OCI-LY1 (cell line): ENCODE data around the gene RRM2.

Source experiments
- H2AFZ ChIP-seq: fragments of 200-600 bp; sonication (generic), shearing (Covaris generic); 2 replicates; pipeline ENCODE4 v1.6.0; 2014; ENCODE audit warnings: antibody characterized with exemption, mild to moderate bottlenecking, low read length
- H3F3A ChIP-seq: fragments of 200-600 bp; sonication (generic), shearing (Covaris generic); 2 replicates; pipeline ENCODE4 v1.6.0; 2014; ENCODE audit warnings: mild to moderate bottlenecking, antibody characterized with exemption, low read length, moderate library complexity; ENCODE audit not compliant: insufficient read depth
- H3K27ac ChIP-seq: fragments of 200-600 bp; sonication (generic); 2 replicates; pipeline ENCODE4 v1.5.1; 2014; ENCODE audit warnings: low read length, mixed run types, mild to moderate bottlenecking, low read depth; ENCODE audit not compliant: poor library complexity, severe bottlenecking
- H3K27me3 ChIP-seq: fragments of 200-600 bp; sonication (generic); 2 replicates; pipeline ENCODE4 v1.6.0; 2014; ENCODE audit warnings: antibody characterized with exemption, mild to moderate bottlenecking, low read length, moderate library complexity; ENCODE audit not compliant: insufficient read depth
- H3K36me3 ChIP-seq: fragments of 200-600 bp; sonication (generic); 2 replicates; pipeline ENCODE4 v1.6.1; 2014; ENCODE audit warnings: mild to moderate bottlenecking, antibody characterized with exemption, low read length, moderate library complexity, mixed read lengths; ENCODE audit not compliant: insufficient read depth
- H3K4me1 ChIP-seq: fragments of 200-600 bp; sonication (generic); 2 replicates; pipeline ENCODE4 v1.5.1; 2014; ENCODE audit warnings: mild to moderate bottlenecking, low read length, moderate library complexity; ENCODE audit not compliant: insufficient read depth, severe bottlenecking
- H3K4me2 ChIP-seq: fragments of 200-600 bp; sonication (generic), shearing (Covaris generic); 2 replicates; pipeline ENCODE4 v1.6.1; 2014; ENCODE audit warnings: low read length
- H3K4me3 ChIP-seq: fragments of 200-600 bp; sonication (generic); 2 replicates; pipeline ENCODE4 v1.5.1; 2014; ENCODE audit warnings: low read length, low read depth, mild to moderate bottlenecking, mixed read lengths; ENCODE audit not compliant: poor library complexity, severe bottlenecking
- H3K79me2 ChIP-seq: fragments of 200-600 bp; shearing (Covaris generic); 2 replicates; pipeline ENCODE4 v1.6.1; 2016; ENCODE audit warnings: mixed run types, low read length, mixed read lengths; ENCODE audit not compliant: insufficient read depth
- H3K9ac ChIP-seq: fragments of 200-600 bp; sonication (generic), shearing (Covaris generic); 2 replicates; pipeline ENCODE4 v1.6.1; 2014; ENCODE audit warnings: mild to moderate bottlenecking, low read length, mixed read lengths
- H3K9me2 ChIP-seq: fragments of 200-600 bp; sonication (generic), shearing (Covaris generic); 2 replicates; pipeline ENCODE4 v1.6.1; 2014; ENCODE audit warnings: low read depth, mild to moderate bottlenecking, low read length, mixed read lengths
- H3K9me3 ChIP-seq: fragments of 200-600 bp; shearing (Covaris generic); 2 replicates; pipeline ENCODE4 v1.6.1; 2014; ENCODE audit warnings: low read length, mixed read lengths
- H4K20me1 ChIP-seq: fragments of 200-600 bp; sonication (generic), shearing (Covaris generic); 2 replicates; pipeline ENCODE4 v1.6.0; 2016; ENCODE audit warnings: mild to moderate bottlenecking, low read length; ENCODE audit not compliant: insufficient read depth
- EZH2 ChIP-seq: fragments of 200-600 bp; sonication (generic), shearing (Covaris generic); IDR thresholded peaks from 2 replicates; pipeline ENCODE4 v1.8.0; 2017; ENCODE audit warnings: borderline replicate concordance, mixed run types, mild to moderate bottlenecking, antibody characterized with exemption, low read length, moderate library complexity, mixed read lengths
- TF ChIP-seq, protein P1 (sequence below): fragments of 200-600 bp; sonication (generic), shearing (Covaris generic); IDR thresholded peaks from 2 replicates; pipeline ENCODE4 v1.5.1; 2017; ENCODE audit warnings: mild to moderate bottlenecking, antibody characterized with exemption, low read length, moderate library complexity, mixed read lengths

Gene RRM2

DNA sequence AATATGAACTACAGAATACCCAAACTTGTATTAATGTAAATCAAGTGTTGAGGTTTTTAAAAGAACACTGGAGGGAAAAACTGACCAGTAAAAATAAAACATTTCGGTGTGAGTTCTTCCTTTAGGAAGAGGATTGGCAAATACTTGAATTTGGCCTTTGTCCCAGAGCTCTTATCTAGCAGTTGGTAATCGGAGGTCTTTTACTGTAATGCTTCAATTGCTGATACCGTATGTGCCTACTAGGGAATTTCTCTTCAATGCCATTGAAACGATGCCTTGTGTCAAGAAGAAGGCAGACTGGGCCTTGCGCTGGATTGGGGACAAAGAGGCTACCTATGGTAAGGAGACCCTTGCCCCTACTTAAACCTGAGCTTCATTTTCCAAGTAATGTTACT lies 4.1 kb downstream of the RRM2 start:
- no peak overlapping the region for H3K27ac ChIP-seq
- peak overlapping the region; percentile 94 for H3K4me2 ChIP-seq
- peak overlapping the region; percentile 15 for H3K4me3 ChIP-seq
- no peaks in the 10 kb centered on the region for H3K9me3 ChIP-seq
- H2AFZ ChIP-seq: no peak overlapping the region
- TF ChIP-seq EZH2: no peak
- TF ChIP-seq, protein P1, sequence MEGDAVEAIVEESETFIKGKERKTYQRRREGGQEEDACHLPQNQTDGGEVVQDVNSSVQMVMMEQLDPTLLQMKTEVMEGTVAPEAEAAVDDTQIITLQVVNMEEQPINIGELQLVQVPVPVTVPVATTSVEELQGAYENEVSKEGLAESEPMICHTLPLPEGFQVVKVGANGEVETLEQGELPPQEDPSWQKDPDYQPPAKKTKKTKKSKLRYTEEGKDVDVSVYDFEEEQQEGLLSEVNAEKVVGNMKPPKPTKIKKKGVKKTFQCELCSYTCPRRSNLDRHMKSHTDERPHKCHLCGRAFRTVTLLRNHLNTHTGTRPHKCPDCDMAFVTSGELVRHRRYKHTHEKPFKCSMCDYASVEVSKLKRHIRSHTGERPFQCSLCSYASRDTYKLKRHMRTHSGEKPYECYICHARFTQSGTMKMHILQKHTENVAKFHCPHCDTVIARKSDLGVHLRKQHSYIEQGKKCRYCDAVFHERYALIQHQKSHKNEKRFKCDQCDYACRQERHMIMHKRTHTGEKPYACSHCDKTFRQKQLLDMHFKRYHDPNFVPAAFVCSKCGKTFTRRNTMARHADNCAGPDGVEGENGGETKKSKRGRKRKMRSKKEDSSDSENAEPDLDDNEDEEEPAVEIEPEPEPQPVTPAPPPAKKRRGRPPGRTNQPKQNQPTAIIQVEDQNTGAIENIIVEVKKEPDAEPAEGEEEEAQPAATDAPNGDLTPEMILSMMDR: no peak
- no peaks in the 10 kb centered on the region for H3F3A ChIP-seq
- no peaks in the 10 kb centered on the region for H3K9me2 ChIP-seq
- no peaks in the 10 kb centered on the region for H4K20me1 ChIP-seq
- peaks cover 69% of the 10 kb centered on the region for H3K4me1 ChIP-seq
- H3K36me3 ChIP-seq: peaks cover 92% of the 10 kb centered on the region
- H3K9ac ChIP-seq: no peak overlapping the region
- peaks cover 30% of the 10 kb centered on the region for H3K79me2 ChIP-seq
- no peaks in the 10 kb centered on the region for H3K27me3 ChIP-seq

DNA sequence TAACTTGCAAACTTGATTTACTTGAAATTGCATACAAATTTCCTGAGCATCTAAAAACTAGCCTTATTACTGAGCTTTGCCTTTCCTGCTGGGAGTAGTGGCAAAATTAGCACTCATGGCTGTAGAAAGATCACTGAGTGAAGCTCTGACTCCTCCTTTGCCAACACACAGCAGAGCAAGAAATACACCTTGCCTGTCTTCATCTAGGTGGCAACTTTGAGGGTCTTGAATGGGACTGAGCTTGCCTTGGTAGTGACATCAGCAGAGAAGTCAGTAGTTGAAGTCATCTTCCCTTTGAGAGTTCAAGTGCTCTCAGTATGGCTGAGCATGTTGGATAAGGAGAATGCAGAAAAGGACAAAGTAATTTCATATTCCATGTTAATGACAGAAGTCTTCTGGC lies 5.9 kb downstream of the RRM2 start:
- Histone ChIP-seq H3F3A (no peaks in the 10 kb centered on the region), H3K36me3 (peaks cover 100% of the 10 kb centered on the region), H3K79me2 (peaks cover 22% of the 10 kb centered on the region), H3K4me1 (peaks cover 75% of the 10 kb centered on the region), H3K4me2 (peak overlapping the region; percentile 43), H3K27ac (no peak overlapping the region), H3K9ac (no peak overlapping the region; the same call in 1 of the 2 replicates), H3K9me2 (no peaks in the 10 kb centered on the region), H2AFZ (no peak overlapping the region), H4K20me1 (no peaks in the 10 kb centered on the region), H3K9me3 (no peaks in the 10 kb centered on the region), H3K27me3 (no peaks in the 10 kb centered on the region), H3K4me3 (peak overlapping the region; percentile 24)
- no peak for TF ChIP-seq EZH2
- TF ChIP-seq, protein P1: no peak

DNA sequence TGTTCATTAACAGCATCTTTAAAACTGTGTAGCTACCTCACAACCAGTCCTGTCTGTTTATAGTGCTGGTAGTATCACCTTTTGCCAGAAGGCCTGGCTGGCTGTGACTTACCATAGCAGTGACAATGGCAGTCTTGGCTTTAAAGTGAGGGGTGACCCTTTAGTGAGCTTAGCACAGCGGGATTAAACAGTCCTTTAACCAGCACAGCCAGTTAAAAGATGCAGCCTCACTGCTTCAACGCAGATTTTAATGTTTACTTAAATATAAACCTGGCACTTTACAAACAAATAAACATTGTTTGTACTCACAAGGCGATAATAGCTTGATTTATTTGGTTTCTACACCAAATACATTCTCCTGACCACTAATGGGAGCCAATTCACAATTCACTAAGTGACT lies 7.0 kb downstream of the RRM2 start:
- Histone ChIP-seq H3K79me2 (peaks cover 13% of the 10 kb centered on the region), H3K27ac (no peak overlapping the region), H3K27me3 (no peaks in the 10 kb centered on the region), H3K4me1 (peaks cover 68% of the 10 kb centered on the region), H3K9me2 (no peaks in the 10 kb centered on the region), H4K20me1 (no peaks in the 10 kb centered on the region), H3F3A (peaks cover 5% of the 10 kb centered on the region; the same call in 1 of the 2 replicates), H3K9me3 (no peaks in the 10 kb centered on the region), H3K36me3 (peaks cover 91% of the 10 kb centered on the region), H2AFZ (no peak overlapping the region), H3K9ac (no peak overlapping the region), H3K4me3 (no peak overlapping the region), H3K4me2 (peak overlapping the region; percentile 43)
- no peak for TF ChIP-seq EZH2
- TF ChIP-seq, protein P1: no peak
